GM19324 (cell line): Measurements from ENCODE around the gene PLD4.

Experiments
- ATAC-seq: cut with Tn5 transposase; IDR thresholded peaks from one replicate; pipeline ENCODE4 v1.9.1; 2021; ENCODE audit warnings: mild to moderate bottlenecking, moderate library complexity; ENCODE audit not compliant: unreplicated experiment, low FRiP score

PLD4 gene

DNA sequence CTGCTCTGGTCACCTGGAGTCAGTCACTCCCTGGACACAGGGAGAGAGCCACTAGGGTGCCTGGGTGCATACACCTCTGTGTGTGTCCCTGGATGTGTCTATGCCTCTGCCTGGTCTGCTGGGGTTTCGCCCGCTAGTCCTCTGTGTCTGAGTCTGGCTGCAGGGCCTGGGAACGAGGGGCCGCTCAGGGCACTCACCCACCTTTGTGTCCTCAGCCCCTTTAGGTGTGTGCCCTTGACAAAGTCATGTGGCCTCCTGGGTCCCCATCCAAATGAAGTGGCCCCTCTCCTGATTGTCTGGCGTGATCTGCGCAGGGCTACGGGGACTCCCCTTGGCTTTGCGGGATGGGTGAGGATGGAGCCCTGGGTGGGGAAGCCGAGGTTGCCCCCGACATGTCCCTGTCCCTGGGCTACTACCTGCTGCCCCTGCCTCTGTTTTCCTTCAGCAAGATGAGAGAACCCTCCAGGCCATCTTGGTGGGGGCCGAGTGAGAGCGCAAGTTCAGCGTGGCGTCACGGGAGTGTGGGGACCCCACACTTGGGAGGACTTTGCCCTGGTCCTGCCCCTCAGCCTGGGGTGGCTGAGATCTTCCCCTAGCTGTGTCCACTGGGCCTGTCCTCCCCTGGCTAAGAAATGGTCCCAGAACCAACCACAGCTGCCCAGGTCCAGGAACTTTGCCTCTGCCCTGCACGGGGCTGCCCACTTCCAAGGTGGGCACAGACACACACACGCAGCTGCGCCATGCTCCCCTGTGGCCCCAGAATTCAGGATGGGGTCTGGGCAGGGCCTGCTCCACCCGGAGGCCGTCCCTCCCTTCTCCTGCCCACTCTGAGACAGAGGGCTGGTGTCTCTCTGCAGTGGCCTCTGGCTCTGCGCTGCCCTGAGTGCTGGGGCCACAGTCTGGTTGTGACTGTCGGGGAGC is 56.2 kb downstream of the PLD4 start:
- ATAC-seq: no peak

DNA sequence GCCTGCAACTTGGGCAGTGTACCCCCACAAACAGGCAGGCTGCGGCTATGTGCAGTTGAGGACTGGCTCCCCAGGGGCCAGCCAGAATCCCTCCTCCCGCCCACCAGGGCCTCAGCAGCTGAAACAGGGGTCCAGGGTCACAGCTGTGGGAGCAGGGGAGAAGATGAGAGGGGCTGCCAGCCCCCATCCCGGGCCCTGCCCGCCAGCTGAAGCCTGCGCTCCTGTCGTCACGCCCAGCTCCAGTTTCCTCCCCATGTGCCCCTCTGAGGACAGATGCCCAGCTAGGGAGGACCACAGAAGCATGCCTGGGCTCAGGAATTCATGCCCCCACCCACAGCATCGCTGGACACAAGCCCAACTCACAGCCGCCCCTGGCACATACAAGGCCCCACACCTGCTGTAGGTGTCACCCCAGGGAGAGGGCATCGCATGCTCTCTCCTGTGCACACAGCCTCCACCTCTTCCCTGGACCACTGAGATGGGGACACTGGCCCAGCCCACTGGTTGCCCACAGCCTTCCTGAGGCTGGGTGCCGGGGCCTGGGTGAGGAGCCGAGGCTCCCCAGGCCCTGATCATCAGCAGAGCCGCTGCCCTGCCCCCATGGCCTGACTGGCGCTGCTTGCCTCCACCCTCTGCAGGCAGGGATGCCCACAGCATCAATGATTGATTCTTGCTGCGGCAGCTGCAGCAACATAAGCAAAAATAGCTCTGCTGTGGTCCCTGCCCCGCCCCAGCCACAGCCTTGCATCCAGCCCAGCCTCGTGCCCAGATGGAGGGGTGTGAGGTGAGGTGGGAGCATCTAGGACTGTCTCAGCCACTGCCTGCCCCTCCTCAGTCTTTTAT is 57.2 kb downstream of the PLD4 start:
- ATAC-seq: no peak

DNA sequence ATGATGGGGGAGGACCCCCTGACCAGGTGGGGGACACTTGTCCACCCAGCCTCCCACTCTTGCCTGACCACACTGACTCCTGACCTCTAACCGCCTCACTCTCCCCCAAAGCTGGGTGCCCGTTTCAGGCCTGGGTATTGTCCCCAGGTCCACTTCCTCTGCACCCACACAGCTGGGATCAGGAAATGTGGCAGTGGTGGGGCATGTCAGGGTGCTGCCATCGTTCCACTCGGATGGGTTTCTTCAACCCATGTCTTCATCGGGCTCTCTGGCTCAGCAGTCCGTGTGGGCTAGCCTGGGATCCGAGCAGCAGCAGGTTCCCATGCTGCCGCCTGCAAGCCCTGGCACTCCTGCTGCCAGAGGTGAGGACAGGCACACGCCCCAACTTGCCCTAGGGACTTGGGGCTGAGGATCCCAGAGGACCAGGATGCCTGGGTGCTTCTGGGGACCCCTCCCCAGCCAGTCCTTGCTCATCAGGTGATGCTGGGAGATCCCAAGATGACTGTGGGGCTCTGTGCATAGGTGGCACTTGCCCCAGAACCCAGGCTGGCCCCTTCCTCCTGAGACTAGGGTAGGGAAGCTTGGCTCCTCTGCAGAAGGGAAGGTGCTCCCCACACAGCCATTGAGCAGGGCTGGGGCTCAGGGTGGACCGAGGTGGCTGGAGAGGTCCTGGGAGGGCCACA is 58.0 kb downstream of the PLD4 start:
- ATAC-seq: no peak
